Colonic mucosa (tissue), 4 donors: ENCODE results near the gene PHKB. TPM values are rescaled to one million over a fixed set of nuclear protein-coding genes. Genes with fewer than 3 reads are reported as not detected.

ENCODE experiments used
- DNase-seq: peaks from one replicate; pipeline ENCODE4 v3.0.0-alpha.2; 2020
- H3K27ac ChIP-seq: fragments of 200-600 bp; one replicate; pipeline ENCODE4 v1.8.0; 2021
- H3K27me3 ChIP-seq: fragments of 200-600 bp; one replicate; pipeline ENCODE4 v1.8.0; 2021
- H3K36me3 ChIP-seq: fragments of 200-600 bp; one replicate; pipeline ENCODE4 v1.8.0; 2021
- H3K4me1 ChIP-seq: fragments of 200-600 bp; one replicate; pipeline ENCODE4 v1.8.0; 2021; ENCODE audit warnings: mild to moderate bottlenecking
- H3K4me3 ChIP-seq: fragments of 200-600 bp; one replicate; pipeline ENCODE4 v1.8.0; 2021
- H3K9ac ChIP-seq, 2 donors: one replicate each; pipeline ENCODE4 v1.7.0; 2013; ENCODE audit warnings: control low read depth in 2 of 2, low read depth in 2 of 2, low read length in 2 of 2
- H3K9me3 ChIP-seq: fragments of 200-600 bp; one replicate; pipeline ENCODE4 v1.8.0; 2021
- CTCF ChIP-seq: fragments of 200-600 bp; IDR thresholded peaks from one replicate; pipeline ENCODE4 v1.8.0; 2022; ENCODE audit warnings: antibody characterized with exemption, mild to moderate bottlenecking
- intact Hi-C: fragments of 100-400 bp; cut with DNase I; formaldehyde crosslinking; loops from one replicate; pipeline ENCODE4 v1.14.1; 2022
- total RNA-seq, 2 donors: library from RNA; stranded (reverse); fragmentation: NEBNext Ultra II Directional in 1 of 2; extraction: Animal tissue kit (Norgen Biotek cat#: 25700) in 1 of 2; gene quantifications; one replicate each; pipeline ENCODE4 v1.2.1, GENCODE V29; 2021
- donor health status: healthy.
- donor health status: DM: no; HTN: no; CAD: no.
- donor health status: DM: no; HTN: no; CAD: no.

Gene PHKB
- total RNA-seq, 2 donors from 2014 or later = 74.9 to 80.6 TPM

GRCh38 chr16:47624563-47624962, 163.4 kb downstream of the PHKB start:
- no peaks in the 10 kb centered on the region for H3K9me3 ChIP-seq
- no peaks in the 10 kb centered on the region for H3K4me1 ChIP-seq
- intact Hi-C loops = no loop called here
- H3K27ac ChIP-seq = no peak overlapping the region
- no peaks in the 10 kb centered on the region for H3K36me3 ChIP-seq
- no peak for TF ChIP-seq CTCF
- no peaks in the 10 kb centered on the region for H3K27me3 ChIP-seq
- no peak overlapping the region for H3K4me3 ChIP-seq
- no peak overlapping the region for H3K9ac ChIP-seq
- DNase-seq = no peak

- Histone ChIP-seq H3K27me3 (no peaks in the 10 kb centered on the region), H3K9ac (no peak overlapping the region), H3K27ac (no peak overlapping the region), H3K4me1 (no peaks in the 10 kb centered on the region), H3K9me3 (no peaks in the 10 kb centered on the region), H3K4me3 (no peak overlapping the region), H3K36me3 (no peaks in the 10 kb centered on the region)
- intact Hi-C loops = no loop called here
- TF ChIP-seq CTCF = no peak
- DNase-seq = no peak
Observed at GRCh38 chr16:47625115-47625567, 164.0 kb downstream of the PHKB start.

- Histone ChIP-seq H3K4me3 (no peak overlapping the region), H3K27ac (no peak overlapping the region), H3K9ac (no peak overlapping the region), H3K27me3 (no peaks in the 10 kb centered on the region), H3K4me1 (no peaks in the 10 kb centered on the region), H3K9me3 (no peaks in the 10 kb centered on the region), H3K36me3 (no peaks in the 10 kb centered on the region)
- TF ChIP-seq CTCF = no peak
- intact Hi-C loops = no loop called here
- DNase-seq = no peak
Observed at GRCh38 chr16:47626246-47626645, 165.1 kb downstream of the PHKB start.

- Histone ChIP-seq H3K9me3 (no peaks in the 10 kb centered on the region), H3K9ac (no peak overlapping the region), H3K27ac (no peak overlapping the region), H3K36me3 (no peaks in the 10 kb centered on the region), H3K4me3 (no peak overlapping the region), H3K4me1 (no peaks in the 10 kb centered on the region), H3K27me3 (no peaks in the 10 kb centered on the region)
- intact Hi-C loops = no loop called here
- TF ChIP-seq CTCF = no peak
- no peak for DNase-seq
Observed at GRCh38 chr16:47627085-47627639, 166.0 kb downstream of the PHKB start.

GRCh38 chr16:47627721-47628120, 166.6 kb downstream of the PHKB start:
- DNase-seq = no peak
- H3K9ac ChIP-seq = no peak overlapping the region
- no peaks in the 10 kb centered on the region for H3K4me1 ChIP-seq
- no peaks in the 10 kb centered on the region for H3K9me3 ChIP-seq
- H3K4me3 ChIP-seq = no peak overlapping the region
- no peak overlapping the region for H3K27ac ChIP-seq
- H3K27me3 ChIP-seq = no peaks in the 10 kb centered on the region
- H3K36me3 ChIP-seq = no peaks in the 10 kb centered on the region
- no peak for TF ChIP-seq CTCF
- intact Hi-C loops = no loop called here
